VCaP (cell line): Measurements from ENCODE around the gene LRRC75B.

Experiments used
- H3K27ac ChIP-seq: fragments of 450-650 bp; 2 replicates; pipeline ENCODE4 v1.5.1; 2017
- TF ChIP-seq, protein P1 (sequence below): fragments of 450-650 bp; conservative IDR thresholded peaks from 2 replicates; pipeline ENCODE4 v1.5.1; 2017; ENCODE audit warnings: mild to moderate bottlenecking, moderate library complexity

LRRC75B gene

DNA sequence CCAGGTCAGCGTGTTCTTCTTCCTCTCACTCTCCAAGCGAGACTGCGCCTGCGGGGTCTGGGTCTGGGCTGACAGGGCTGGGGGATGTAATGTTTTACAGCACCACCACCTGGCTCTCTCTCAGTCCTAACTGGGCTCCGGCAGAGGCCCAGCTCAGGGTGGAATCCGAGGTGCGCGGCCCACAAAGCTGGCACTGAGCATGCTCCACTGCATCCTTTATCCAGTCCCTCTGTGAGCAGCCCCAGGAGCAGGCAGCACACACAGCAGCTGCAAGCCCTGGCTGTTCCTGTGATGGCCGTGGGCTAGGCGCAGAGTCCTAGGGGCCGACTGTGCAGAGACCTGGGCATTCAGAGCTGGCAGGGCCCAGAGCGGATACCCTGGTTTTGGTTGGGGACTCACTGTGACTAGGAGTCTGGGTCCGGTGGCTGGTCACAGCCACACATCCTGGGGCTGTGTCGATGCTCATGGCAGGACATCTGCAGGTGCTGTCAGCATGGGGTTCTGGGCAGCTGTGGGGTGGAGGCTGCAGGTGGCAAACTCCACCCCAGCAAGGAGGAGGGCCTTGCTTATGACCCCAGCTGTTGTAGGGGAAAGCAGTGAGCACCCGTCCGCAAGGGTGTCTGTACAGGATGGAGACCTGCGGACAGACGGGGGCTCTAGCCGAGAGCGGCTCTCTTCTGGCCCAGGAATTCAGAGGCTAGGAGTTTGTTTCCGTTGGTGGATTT lies 4.0 kb downstream of the LRRC75B start:
- H3K27ac ChIP-seq = peak overlapping the region; percentile 94
- TF ChIP-seq, protein P1, sequence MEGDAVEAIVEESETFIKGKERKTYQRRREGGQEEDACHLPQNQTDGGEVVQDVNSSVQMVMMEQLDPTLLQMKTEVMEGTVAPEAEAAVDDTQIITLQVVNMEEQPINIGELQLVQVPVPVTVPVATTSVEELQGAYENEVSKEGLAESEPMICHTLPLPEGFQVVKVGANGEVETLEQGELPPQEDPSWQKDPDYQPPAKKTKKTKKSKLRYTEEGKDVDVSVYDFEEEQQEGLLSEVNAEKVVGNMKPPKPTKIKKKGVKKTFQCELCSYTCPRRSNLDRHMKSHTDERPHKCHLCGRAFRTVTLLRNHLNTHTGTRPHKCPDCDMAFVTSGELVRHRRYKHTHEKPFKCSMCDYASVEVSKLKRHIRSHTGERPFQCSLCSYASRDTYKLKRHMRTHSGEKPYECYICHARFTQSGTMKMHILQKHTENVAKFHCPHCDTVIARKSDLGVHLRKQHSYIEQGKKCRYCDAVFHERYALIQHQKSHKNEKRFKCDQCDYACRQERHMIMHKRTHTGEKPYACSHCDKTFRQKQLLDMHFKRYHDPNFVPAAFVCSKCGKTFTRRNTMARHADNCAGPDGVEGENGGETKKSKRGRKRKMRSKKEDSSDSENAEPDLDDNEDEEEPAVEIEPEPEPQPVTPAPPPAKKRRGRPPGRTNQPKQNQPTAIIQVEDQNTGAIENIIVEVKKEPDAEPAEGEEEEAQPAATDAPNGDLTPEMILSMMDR = no peak

DNA sequence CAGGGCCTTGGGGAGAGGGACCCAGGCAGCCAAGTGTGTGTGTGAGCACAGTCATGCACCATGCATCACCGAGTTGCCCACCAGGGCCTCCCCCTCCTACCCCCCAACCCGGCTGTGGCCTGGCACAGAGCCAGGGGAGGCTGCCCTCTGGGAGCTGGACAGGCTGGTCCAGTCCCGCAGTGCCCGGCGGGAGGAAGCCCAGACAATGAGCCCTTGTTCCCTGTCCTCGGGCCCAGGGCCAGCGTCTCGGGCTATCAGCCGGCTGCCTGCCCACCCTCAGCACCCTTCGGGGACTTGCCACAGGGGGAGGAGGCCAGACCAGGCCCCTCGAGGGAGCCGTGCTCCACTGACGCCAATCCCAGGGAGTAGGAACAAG lies 4.5 kb downstream of the LRRC75B start:
- H3K27ac ChIP-seq = peak overlapping the region; percentile 94
- TF ChIP-seq, protein P1 = no peak

DNA sequence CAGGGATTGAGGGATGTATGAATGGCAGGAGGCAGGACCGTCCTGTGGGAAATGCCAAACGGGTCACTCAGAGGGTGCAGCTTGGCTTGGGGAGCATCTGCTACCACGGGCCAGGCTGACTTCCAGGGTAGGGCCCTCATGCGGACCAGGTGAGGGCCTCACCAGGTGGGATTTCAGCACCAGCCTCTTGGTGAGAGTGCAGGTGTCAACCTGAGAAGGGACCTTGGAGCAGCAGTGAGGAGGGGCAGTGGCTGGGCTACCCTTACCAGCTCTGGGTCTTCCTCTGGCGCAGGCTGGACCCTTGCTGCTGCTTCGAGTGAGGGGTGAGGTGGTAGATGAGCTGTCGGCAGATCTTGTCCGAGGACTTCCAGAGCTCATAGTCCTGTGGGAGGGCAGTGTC lies 4.9 kb downstream of the LRRC75B start:
- peak overlapping the region; percentile 94 for H3K27ac ChIP-seq
- TF ChIP-seq, protein P1 = no peak

DNA sequence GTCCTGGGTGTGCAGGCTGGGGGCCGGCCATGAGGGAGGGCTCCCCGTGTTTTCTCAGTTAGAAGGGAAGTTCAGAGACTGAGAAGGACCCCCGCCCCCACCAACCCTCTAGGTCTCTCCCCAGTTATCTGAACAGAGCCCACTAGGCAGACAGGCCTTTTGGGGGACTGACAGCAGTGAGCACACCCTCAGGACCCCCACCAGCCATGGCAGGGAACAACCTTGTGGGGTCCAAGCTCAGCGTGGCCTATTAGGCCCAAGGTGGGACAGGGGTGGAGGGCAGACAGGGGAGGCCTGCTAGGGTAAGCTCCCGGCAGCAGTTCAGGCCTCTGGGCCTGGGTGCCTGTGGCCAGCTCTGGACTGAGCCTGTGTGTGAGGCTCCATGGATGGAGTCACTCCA lies 5.6 kb downstream of the LRRC75B start:
- TF ChIP-seq, protein P1 = no peak

DNA sequence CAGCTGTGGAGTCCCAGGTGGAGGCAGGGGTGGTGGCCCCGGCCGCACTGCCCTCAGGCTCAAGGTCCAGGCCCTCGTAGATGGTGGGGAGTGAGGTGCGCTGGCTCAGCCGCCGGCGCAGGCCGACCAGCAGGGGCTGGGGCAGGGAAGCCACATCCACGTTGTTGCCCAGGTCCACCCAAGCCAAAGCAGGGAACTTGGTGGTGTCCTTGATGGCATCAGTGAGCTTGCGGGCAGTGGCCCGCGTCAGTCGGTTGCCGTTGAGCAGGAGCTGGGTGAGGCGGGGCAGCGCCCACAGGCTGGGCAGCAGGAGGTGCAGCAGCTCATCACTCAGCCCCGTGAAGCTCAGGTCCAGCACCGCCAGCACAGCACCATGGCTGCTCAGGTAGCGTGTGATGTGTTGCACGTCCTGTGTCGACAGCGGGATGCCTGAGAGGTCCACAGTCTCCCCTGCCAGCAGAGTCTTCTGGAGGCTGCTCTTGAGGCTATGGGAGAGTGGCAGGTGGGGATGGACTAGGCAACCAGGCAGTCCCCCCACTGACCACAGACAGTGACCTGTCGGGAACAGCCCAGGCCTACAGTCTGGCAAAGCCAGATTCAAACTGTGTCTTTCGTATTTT lies 6.8 kb downstream of the LRRC75B start:
- H3K27ac ChIP-seq = peak overlapping the region; percentile 94
- TF ChIP-seq, protein P1 = no peak

More for the DNA sequence above, 5.6 kb downstream of the LRRC75B start:
- H3K27ac ChIP-seq = peak overlapping the region; percentile 94

DNA sequence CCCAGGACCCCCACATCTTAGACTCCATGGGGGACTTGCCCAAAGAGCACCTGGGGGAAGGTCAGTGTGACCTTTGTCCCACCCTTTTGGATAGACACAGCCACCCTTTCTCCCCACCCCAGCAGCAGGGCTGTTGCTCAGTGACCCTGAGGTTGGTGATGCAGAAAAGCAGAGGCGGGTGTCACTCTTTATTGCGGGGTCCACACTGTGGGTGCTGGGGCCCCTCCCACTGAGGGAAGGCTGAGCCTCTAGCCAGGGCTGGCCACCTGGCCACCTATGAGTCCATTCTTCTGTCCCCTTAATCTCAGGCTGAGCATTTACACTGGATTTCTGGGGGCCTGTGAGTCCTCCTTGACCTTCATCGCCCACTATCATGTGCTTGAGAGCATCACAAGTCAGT lies 7.4 kb downstream of the LRRC75B start:
- H3K27ac ChIP-seq = peak overlapping the region; percentile 94
- TF ChIP-seq, protein P1 = no peak

DNA sequence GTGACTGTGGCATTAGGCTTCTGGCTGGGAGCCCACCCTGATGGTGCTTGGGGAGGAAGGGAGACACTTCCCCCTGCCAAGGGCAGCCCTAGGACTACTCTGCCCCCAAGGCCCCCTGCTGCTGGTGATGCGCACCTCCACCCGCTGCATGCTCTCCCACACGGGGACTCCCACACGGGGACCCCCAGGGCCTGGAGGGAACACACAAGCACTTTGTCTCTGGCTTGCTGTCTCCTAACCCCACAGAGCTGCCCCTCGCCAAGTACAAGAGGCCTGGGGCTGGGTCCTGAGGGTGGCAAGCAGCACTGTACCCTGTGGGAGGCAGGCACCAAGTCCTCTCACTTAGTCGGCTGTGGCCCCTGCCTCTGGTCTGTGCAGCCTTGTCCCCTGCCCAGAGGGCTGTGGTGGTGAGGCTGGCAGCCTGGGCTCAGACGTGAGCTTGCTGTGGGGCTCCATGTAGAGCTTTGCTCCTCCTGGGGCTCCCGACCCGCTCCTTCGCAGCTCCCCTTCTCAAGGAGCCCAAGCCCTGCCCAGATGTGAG lies 7.9 kb downstream of the LRRC75B start:
- peak overlapping the region; percentile 94 for H3K27ac ChIP-seq
- TF ChIP-seq, protein P1 = no peak
